Inflammatory macrophage treated with lipopolysaccharide for 4 hours (primary cell): ENCODE measurements around the gene FSTL1.
"Not testable (repeated sequence)": the region's sequence is repeated elsewhere in the genome, so short reads cannot be mapped to it uniquely, and the experiment has no call there.

ENCODE experiments used
- DNase-seq: peaks from one replicate; pipeline ENCODE4 v3.0.0-alpha.2; 2020

Gene FSTL1

DNA sequence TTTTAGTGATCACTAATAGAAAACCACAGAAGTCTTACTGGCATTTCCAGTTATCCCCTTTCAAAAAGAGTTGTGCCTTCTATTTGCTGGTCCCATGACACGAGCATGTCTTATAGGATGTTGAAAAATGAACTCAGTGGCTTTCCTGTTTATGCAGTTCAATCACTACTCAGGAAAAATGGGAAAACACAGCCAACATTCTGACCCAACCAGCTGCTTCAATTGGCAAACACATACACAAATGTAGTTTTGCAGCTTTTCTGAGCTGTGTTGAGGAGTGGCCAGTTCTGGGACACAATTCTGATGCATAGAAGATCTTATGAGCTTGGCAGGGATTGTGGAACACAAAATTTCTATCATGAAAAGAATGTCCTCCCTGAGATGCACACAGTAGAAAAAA is 40.3 kb downstream of the FSTL1 start:
- DNase-seq = no peak

GRCh38 chr3:120410116-120410515 is 40.7 kb downstream of the FSTL1 start:
- no peak for DNase-seq

- peak; percentile 27 for DNase-seq
These were observed 43.1 kb downstream of the FSTL1 start for GRCh38 chr3:120407508-120408287.

DNA sequence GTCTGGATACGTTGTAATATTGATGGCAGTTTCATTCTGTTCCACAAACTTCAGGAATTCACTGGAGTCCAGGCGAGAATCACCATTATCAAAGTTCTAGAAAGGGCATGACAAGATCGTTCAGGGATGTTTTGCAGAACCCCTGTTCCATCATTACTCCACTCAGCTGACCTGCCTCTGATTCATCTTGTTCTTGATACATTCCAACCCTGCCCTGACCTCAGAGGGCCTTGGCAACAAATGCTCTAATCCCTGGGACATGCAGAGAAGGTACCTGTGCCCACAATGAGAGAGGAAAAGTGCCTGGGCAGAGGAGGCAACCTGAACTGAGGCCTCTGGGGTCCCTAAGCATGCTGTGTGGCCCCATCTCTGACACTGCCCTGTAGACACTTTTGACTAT is 45.9 kb downstream of the FSTL1 start:
- DNase-seq = no peak

DNA sequence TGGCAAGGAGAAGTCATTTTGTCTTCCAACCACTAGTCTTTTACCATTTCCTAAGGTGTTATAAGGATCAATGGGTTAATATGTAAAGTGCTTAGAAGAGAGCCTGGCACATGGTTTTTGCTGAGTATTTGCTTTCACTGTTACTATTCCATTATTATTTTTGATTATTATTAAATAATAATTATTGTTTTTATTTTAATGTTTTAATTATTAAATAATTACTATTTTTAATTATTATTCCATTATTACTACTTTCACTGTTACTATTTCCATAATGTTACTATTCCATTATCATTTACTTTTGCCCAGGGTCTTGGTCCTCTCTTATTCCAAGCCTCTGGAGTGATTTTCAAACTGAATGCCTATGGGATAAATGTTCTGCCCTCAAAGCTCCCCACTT is 48.5 kb downstream of the FSTL1 start:
- DNase-seq = no peak

DNA sequence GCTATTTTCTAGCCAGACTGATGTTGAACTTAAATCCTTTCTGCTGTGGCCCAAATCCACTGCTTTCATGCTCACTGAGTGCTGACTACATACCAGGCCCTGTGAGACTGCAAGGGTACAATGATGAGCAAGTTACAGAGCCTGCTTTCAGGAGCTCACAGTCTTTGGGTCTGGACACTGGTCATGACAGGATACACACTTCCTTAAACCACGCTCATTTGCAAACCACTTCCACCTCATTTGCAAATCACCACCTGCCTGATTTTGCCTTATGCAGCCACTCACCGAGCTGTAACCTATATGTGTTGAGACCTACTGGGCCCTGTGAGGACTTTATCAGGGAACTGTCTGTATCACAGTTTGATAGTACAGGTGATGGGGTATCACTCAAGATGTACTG is 51.4 kb downstream of the FSTL1 start:
- no peak for DNase-seq

GRCh38 chr3:120396469-120396868 is 54.3 kb downstream of the FSTL1 start:
- DNase-seq = no peak

GRCh38 chr3:120394347-120394746 is 56.4 kb downstream of the FSTL1 start:
- DNase-seq = no peak

DNA sequence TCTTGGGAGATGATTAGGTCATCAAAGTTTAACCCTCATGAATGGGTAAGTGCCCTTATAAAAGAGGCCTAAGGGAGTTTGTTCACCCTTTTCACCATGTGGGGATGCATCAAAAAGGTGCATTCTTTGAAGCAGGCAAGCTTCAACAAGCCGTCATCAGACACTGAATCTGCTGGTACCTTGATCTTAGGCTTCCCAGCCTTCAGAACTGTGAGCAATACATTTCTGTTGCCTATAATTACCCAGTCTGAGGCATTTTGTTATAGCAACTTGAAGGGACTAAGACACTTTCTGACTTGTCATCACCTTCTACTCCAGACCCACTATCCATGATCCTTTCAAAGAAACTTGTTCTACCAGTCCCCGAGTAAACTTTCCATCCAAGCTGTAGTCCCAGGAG is 57.0 kb downstream of the FSTL1 start:
- DNase-seq = no peak

GRCh38 chr3:120393243-120393642 is 57.5 kb downstream of the FSTL1 start:
- DNase-seq = no peak

DNA sequence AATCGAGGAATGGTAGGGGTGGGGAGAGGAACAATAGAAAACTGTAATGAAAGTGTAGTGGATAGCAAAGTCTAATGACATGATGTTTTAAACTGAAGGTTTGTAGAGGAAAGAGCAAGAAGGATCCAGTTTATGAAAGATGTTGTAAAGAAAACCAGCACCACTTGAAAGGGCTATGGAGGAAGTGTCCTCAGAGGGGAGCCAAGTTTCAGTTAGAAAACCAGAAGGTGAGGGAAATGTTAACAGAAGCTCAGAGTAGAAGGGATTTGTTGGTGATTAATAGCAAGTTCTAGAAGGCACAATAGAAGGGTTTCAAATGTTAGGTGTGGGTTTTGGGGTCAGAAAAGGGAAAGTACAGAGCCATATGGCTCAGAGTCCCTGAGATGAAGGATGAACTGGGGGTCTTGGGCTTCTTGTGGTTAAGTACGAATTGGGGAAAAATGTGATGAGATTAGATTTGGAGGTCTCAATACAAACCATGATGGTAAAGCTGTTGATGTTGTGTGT is 67.8 kb downstream of the FSTL1 start:
- no peak for DNase-seq

GRCh38 chr3:120381503-120381902 is 69.3 kb downstream of the FSTL1 start:
- no peak for DNase-seq

DNA sequence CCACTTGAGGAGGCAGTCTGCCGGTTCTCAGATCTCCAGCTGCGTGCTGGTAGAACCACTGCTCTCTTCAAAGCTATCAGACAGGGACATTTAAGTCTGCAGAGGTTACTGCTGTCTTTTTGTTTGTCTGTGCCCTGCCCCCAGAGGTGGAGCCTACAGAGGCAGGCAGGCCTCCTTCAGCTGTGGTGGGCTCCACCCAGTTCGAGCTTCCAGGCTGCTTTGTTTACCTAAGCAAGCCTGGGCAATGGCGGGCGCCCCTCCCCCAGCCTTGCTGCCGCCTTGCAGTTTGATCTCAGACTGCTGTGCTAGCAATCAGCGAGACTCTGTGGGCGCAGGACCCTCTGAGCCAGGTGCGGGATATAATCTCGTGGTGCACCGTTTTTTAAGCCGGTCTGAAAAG is 72.8 kb downstream of the FSTL1 start:
- DNase-seq = not testable (repeated sequence)

DNA sequence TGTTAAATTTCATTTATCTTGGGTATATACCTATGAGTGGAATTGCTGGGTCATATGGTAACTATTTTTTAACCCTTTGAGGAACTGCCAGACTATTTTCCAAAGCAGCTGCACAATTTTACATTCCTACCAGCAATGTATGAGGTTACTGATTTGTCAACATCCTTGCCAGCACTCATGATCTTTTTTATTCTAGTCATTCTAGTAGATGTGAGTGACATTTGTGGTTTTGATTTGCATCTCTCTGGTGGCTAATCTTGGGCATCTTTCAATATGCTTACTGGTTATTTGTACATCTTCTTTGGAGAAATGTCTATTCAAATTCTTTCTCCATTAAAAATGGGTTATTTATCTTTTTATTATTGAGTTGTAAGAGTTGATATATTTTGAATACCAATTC is 80.3 kb downstream of the FSTL1 start:
- no peak for DNase-seq

- DNase-seq = no peak
These were observed 81.7 kb downstream of the FSTL1 start for GRCh38 chr3:120369037-120369467.

DNA sequence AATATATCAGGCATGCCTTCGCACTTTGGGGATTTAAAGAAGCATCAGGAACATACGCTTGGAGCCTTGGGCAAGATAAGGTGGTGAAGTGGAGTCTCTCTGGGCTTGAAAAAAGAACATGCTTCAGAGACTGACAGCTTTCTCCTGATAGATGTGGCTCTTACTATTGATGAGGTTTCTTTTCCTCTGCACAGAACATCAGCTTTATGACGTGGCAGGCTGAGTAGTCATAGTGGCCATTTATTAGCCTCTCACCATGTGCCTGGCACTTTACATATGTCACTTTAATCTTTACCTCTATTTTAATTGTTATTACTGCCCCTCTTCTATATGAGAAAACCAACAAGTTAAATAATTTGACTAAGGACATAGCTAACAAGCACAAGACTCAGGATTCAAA is 82.6 kb downstream of the FSTL1 start:
- no peak for DNase-seq

DNA sequence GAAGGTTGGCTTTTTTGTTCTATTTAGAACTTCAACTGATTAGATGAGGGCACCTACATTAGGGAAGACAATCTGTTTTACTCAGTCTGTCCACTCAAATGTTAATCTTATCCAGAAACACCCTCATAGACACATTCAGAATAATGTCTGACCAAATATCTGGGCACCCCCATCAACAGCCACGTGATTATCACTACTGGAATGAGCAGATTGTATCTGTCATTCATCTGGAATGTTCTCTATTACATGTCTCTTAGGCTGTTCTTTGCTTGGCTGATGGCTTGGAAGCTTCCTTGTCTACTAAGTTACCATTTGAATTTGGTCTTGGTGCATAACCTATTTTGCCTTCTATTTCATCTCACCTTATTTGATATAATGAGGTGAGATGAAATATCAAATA is 86.0 kb downstream of the FSTL1 start:
- DNase-seq = no peak

- no peak for DNase-seq
These were observed 86.7 kb downstream of the FSTL1 start for GRCh38 chr3:120364101-120364500.

DNA sequence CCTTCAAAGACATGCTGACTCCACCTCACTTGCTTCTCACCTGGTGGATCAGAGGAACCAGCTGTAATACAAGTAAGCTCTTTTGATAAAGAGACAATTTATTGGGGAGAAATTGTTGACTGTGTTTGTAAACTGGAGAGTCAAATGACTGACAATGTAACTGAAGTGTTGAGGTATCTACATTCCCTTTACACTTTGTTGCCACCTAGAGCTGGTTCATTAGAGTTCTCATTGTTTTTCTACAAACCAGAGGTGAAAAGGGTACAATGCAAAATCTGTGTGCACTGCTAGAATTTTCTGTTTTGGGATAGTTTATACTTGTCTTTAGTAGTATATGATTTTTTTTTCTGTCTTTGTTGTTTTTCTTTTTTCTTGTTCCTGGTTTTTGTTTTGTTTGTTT is 93.0 kb downstream of the FSTL1 start:
- DNase-seq = no peak

DNA sequence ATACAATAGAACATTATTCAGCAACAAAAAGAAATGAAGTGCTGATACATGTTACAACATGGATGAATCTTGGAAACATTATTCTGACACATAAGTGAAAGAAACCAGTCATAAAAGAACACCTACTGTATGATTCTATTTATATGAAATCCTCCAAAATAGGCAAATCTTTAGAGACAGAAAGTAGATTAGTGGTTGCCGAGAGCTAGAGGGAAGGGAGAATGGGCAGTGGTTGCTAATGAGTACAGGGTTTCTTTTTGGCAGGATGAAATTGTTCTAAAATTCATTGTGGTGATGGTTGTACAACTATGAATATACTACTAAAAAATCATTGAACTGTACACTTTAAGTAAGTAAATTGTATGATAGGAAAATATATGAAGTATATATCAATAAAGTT is 95.3 kb downstream of the FSTL1 start:
- no peak for DNase-seq

- DNase-seq = no peak
These were observed 97.3 kb downstream of the FSTL1 start for GRCh38 chr3:120353463-120353862.

DNA sequence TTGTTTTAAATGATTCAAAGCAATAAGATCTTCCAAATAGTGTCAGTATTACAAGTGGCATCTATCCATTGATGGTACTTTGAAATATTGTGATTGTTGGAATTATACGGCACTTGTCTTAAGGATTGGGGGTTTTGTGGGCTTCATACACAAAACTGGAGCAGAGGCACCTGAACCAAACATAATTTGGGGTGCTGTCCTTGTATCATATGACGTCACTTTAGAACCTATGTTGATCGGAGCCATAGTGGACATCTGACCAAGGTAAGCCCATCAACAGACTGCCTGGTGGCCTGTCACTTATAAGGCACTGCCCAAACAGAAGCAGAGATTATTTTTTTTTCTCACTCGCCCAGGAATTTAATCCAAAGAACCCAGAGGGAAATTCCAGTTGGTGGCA is 98.8 kb downstream of the FSTL1 start:
- no peak for DNase-seq

GRCh38 chr3:120350401-120350941 is 100.3 kb downstream of the FSTL1 start:
- DNase-seq = no peak

DNA sequence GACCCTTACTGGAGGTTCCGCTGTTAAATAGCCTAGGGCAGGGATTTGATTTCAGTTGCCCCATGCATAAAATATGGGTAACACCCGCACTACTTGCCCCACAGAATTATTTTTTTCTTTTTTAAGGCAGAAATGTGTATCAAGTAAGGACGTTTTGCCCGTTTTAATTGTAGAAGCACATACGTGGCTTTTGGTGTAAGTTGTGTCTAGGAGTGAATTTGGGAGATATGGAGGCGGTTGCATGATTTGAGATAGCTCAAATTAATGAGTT is 101.0 kb downstream of the FSTL1 start:
- DNase-seq = no peak
